ENCODE measurements around the gene AMH.

- TF ChIP-seq, protein P1, sequence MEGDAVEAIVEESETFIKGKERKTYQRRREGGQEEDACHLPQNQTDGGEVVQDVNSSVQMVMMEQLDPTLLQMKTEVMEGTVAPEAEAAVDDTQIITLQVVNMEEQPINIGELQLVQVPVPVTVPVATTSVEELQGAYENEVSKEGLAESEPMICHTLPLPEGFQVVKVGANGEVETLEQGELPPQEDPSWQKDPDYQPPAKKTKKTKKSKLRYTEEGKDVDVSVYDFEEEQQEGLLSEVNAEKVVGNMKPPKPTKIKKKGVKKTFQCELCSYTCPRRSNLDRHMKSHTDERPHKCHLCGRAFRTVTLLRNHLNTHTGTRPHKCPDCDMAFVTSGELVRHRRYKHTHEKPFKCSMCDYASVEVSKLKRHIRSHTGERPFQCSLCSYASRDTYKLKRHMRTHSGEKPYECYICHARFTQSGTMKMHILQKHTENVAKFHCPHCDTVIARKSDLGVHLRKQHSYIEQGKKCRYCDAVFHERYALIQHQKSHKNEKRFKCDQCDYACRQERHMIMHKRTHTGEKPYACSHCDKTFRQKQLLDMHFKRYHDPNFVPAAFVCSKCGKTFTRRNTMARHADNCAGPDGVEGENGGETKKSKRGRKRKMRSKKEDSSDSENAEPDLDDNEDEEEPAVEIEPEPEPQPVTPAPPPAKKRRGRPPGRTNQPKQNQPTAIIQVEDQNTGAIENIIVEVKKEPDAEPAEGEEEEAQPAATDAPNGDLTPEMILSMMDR (IDR thresholded peaks at IDR 0.05) = no peak
- TF ChIP-seq POLR2A (IDR thresholded peaks at IDR 0.05) = no peak
These were observed 6.3 kb upstream of the AMH start for GRCh38 chr19:2242816-2243215.
